ENCODE measurements around the gene CLEC16A.

Gene CLEC16A

DNA sequence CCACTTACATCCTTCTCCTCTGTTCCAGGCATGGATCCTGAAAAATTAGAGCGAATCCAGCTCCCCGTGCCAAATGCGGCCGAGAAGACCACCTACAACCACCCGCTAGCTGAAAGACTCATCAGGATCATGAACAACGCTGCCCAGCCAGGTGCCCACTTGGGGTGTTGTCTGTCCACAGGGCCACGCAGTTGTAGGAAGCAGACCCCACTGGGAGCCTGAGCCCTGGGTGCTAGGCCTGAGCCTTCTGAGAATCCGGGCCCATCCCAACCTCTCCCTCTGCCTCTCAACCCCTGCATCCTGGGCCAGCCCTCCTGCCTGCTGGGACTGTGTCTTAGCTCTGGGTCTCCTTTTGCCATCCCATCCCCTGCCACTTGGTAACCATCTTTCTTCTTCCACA is 95.4 kb downstream of the CLEC16A start:
- no peak for DNase-seq (ENCODE audit: low read depth in 2 of 2)

DNA sequence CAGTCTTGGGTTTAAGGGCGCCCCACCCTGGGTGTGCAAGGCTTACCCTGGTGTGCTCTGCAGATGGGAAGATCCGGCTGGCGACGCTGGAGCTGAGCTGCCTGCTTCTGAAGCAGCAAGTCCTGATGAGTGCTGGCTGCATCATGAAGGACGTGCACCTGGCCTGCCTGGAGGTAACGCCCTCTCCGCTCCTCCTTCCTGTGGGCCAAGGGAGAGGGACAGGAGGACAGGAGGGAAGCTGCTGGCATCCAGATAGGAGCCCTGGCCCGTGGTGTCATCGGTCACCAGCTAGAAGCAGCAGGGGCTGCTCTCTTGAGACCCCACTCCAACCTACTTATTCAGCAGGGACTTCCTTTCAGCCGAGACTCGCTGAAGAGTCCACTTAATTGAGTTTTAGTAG is 97.8 kb downstream of the CLEC16A start:
- DNase-seq (ENCODE audit: low read depth in 2 of 2), result no peak

DNA sequence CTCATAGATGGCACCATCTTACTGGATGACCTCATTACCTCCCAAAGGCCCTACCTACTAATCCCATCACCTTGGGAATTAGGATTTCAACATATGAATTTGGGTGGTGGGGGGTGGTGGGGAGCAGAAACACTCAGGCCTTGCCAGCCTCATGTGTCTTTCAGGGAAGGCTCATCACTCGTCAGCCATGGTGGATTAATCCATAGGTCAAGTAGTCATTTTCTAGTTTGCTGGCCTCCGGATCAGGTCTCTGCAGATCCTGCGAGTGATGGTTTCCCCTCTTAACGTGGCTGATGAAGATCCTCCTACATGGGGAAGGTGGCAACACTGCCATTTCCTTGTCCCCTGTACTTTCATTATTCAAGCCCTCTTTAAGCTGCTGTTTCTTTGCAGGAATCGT is 101.1 kb downstream of the CLEC16A start:
- no peak for DNase-seq (ENCODE audit: low read depth in 2 of 2)

DNA sequence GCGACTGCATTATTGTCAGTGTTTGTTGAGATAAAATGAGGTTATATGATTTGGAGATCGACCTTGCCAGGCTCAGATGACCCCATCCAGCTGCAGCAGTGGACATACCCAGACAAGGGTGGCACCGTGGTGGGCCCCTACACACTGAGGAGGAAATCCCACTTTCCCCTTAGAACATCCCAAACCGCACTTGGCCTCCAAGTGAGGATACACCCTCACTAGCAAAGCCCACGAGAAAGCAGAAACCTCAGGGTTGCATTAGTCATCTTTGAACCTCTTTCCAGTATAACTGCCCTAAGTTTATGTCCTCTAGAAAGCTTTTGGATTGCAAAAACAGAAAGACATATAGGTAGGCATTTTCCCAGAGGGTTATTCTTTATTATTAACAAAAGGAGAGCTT is 101.5 kb downstream of the CLEC16A start:
- DNase-seq (ENCODE audit: low read depth in 2 of 2), result no peak

DNA sequence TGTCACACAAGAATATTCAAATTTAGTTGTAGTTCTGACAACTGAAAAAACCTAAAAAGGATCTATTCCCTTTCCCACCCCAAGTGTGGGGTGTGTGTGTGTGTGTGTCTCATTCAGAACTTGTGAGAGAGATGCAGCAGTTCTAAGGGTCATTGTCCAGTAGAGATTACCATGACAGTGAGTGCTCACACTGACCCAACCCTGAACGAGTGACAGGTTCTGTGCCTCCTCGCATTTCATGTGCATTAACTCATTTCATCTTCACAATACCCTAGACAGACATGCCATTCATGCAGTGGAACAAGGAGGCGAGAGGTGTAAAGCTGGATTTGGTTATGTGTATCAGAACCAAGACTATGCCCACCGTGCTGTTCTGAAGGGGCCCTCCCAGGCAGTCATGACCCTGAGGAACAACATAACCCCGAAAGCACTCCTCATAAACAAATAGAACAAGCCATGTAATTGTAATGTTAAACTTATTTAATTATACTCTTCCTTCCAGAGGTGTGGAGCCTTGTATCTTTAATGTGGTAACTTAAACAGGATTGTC is 102.1 kb downstream of the CLEC16A start:
- no peak for DNase-seq (ENCODE audit: low read depth in 2 of 2)

DNA sequence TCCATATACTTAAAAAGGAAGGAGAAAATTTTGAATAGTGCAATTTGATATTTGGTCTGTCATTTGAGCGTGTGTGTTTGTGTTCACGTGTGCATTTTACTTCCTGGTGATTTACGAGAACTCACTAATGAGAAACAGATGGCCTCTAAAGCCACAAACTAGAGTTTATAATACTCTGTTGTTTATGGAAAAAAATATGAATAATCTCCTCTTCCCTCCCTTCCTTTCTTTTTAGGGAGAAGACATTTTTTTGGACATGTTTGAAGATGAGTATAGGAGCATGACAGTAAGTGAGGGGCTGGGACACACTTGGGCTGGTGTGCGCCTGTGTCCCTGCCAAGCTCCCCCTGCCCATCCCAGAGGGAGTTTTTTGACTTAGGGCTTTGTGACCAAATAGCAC is 102.7 kb downstream of the CLEC16A start:
- DNase-seq (ENCODE audit: low read depth in 2 of 2), result no peak

DNA sequence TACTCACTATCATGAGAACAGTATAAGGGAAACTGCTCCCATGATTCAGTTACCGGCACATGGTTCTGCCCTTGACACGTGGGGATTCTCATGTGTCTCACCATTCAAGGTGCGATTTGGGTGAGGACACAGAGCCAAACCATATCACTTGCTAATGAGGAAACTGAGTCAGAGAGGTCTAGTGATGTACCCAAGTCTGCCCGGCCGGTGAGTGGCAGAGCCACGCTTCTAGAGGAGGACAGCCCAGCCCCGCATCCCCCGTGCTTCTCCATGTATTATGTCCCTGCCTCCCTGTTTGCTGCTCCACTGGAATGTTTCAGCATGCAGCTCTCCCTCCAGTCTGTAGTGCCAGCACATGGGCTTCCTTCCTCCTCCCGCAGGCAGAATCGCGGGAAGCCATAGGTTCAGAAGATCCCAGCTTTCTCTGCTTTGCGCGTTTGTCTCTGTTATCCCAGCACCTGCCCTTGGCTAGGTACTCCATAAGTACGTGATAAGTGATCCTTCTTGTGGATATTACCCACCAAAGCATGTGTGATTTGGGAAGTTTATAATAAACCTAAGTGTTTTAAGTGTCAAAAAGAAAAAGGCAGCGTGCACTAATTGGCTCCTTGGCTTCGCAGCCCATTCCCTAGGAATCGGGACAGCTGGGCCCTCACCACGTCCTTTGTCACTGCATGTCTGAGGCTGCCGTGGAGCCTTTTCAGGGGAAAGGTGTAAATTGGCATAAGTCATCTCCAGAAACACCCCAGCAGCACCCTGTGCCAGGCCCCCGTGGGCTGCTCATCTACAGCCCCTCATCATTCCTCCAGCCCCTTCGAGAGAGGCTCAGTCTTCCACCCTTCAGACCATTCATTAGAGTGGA is 103.8 kb downstream of the CLEC16A start:
- DNase-seq (ENCODE audit: low read depth in 2 of 2), result no peak

DNA sequence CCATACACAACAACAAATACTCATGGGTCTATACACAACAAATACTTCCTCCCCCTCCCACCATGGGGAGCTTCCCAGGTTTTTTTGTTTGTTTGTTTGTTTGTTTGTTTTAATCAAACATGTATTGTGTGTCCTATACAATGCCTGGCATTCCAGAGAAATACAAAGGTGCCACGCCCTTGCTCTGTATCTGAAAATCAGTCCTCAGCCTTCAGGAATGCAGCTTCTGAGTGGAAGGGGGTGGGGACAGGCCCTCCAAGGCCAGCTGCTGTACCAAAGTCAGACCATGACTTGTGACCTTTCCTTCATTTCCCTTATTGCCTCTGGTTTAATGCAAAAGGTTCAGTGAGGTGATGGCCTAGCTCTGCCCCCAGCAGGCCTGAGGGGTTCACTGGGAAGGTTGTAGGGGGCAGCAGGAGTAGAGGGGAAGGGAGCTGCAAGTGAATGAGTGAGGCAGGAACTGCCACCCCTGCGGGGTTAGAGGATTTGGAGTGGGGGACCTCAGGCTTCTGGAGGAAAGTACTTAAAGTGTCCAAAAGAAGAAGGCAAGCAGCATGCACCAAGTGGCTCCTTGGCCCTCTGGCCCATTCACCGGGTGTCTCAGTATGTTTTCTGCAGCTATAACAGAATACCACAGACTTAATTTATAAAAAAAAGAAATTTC is 105.2 kb downstream of the CLEC16A start:
- DNase-seq (ENCODE audit: low read depth in 2 of 2), result no peak

DNA sequence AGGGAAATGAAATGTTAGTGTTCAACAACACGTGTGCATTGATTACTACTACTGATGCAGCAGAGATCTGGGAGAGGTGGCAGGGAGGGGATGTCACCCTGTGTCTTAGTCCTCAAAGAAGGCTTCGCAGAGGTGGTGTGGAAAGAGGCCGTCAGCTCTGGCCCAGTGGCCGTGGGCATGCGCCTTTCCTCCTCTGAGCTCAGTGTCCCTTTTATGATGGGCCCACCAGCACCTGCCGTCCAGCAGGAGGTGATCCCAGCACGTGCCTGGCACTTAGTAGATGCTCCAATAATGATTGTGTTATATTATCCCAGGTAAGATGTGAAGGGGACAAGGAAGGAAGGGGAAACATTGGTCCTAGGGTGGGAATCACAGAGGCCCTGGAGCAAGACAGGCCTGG is 106.2 kb downstream of the CLEC16A start:
- no peak for DNase-seq (ENCODE audit: low read depth in 2 of 2)

DNA sequence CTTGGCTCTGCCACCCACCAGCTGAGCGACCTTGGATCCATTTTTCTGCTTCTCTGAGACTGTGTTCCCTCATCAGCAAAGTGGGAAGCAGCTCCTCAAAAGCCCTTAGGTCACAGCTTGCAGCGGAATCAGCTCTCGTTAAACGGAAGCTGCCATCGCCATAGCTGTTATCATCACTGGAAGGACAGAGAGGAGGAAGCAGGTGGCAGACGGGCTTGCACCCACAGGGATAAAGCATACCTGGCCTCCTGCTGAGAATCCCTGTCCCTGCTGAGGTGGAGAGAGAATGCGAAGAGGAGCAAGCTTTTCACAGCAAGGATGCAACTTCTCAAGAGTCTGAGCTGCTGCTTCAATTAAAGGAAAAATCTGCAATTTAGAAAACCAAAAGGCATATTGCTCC is 106.6 kb downstream of the CLEC16A start:
- DNase-seq (ENCODE audit: low read depth in 2 of 2), result no peak

DNA sequence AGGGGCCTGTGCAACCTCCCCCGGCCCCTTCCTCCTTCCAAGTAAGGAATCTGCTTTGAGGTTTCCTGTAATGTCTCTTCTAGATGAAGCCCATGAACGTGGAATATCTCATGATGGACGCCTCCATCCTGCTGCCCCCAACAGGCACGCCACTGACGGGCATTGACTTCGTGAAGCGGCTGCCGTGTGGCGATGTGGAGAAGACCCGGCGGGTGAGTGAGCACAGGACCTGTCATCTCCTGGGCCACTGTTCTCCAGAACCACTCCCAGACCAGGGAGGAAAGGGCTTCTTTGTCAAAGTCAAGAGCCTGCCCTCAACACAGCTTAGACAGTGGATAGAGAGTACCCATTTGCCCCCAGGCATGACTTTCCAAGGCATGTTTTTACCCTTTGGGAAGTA is 107.1 kb downstream of the CLEC16A start:
- DNase-seq (ENCODE audit: low read depth in 2 of 2), result no peak

DNA sequence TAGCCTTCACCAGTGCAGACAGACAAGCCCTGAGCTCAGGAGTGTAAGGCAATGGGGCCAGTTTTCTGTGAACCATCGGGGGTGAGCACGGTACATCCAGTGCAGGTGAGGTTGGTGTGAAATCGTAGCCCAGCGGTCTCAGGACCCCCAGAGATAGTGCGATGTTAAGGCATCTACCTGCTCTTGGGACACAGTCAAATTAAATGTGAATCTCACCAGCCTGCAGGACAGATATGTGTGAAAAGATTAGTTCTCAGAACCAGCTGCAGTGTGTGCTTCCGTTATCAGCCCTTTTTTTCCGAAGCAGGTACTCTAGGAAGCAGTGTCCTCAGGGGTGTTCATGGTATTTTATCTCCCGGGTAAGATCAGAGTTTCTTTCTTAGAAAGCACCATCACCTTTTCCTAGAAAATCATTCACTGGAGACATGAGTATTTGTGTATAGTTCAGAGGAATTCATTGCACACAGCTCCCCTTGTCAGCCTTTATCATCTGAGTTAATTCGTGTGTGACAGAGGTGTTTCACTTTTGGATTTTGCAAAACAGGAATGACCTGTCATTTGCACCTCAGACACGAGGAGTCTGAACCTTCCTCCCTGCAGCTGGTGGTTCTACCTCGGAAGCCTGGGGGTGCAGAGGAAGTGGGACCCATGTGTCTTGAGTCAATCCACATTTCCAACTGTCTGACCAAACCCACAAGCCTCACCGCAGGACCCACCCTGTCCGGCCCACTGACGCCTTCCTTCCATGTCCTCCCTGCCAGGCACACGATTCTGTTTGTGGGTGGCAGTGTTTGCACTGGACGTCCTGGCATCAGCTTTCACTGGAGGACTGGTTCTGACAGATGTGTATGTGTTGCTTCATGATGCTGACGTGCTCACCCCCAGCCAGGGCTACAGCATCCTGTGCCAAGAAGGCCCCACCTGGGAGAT is 107.8 kb downstream of the CLEC16A start:
- DNase-seq (ENCODE audit: low read depth in 2 of 2), result peak; percentile 84 to 87

DNA sequence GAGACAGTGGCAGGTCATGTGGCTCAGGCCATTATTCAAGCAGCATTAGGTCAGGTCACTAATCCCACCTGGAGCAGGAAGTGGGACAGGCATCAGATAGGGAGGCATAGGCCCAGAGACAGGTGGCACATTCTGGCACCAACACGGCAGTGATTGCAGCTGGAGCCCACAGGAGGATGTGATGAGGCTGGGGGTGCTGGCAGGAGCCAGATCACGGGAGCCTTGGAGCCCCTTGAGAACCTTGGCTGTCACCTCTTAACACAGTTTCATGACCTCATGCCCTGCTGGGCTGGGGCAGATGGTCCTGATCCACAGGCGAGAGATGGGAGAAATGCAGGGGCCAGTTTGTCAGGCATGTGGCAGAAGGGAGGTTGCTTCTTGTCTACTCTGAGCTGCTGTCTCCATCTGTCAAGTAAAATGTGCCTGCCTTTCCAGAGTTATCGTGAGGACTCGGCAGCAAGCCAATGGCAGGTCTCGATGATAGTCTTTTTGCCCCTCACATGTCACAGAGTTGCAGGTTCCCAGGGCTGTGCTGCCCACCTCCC is 109.6 kb downstream of the CLEC16A start:
- DNase-seq (ENCODE audit: low read depth in 2 of 2), result no peak

DNA sequence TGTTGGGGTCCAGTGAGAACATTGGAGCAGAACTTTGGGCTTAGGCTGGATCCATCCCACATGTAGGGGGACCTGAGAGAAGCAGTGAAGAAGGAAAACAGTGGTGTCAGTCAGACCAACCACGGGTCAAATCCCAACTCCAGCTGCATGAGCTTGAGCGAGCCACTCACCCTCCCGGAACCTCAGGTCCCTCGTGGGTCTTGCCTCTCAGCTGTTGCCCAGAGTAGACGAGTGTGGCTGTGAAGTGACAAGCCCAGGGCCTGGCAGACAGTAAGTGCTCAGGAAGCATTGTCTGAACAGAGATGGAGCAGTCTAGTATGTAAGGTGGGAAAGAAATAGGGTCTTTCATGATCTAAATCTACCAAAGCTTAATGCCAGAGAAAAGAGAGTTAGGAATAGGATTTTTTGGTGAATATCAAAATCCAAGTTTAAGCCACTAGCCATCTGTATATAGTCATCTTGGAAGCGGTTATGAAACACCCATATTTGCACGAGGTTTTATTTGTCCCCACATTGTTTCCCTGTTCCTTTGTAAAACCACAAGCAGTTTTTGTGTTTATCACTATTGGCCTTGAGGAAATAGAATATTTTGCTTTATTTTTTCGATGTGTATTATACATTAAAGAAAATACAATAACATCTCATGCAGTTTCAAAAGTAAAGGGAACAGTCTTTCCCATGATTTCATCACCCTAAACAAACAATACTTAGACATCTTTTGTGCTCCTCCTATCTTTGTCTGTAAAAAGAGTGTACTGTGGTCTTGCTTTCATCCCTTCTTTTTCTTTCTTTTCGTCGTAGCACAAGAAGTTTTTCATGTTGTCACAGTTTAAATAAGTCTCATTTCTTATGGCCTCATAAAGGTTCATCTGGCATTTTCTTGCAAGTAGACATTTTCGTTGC is 112.0 kb downstream of the CLEC16A start:
- no peak for DNase-seq (ENCODE audit: low read depth in 2 of 2)

DNA sequence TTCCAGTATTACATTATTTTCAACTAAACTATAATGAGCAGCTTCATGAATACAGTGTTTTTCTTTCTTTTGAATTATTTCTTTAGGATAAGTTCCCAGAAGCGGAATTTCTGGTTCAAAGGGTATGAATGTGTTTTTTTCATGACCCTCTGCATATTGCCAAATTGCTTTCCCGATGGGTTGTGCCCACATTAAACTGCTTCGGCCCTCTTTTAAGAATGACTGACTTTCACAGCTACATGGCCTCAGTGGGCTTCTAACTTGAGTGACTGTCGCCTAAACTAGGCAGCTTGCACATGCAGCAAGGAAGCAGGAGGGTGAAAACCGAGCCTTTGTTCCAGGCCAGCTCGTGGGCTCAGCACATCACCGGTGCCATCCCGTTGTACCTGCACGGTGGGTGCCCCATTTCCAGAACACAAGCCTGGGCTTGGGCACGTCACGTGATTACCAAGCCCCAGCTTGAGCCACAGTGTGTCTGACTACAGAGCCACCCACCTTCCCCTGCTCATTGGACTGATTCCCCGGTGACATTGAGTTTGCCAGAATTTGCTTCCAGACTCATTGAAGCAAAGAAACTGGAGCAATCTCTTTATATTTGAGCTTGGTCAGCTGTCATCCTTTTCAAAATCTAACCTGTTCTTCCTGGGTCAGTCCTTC is 112.8 kb downstream of the CLEC16A start:
- no peak for DNase-seq (ENCODE audit: low read depth in 2 of 2)

DNA sequence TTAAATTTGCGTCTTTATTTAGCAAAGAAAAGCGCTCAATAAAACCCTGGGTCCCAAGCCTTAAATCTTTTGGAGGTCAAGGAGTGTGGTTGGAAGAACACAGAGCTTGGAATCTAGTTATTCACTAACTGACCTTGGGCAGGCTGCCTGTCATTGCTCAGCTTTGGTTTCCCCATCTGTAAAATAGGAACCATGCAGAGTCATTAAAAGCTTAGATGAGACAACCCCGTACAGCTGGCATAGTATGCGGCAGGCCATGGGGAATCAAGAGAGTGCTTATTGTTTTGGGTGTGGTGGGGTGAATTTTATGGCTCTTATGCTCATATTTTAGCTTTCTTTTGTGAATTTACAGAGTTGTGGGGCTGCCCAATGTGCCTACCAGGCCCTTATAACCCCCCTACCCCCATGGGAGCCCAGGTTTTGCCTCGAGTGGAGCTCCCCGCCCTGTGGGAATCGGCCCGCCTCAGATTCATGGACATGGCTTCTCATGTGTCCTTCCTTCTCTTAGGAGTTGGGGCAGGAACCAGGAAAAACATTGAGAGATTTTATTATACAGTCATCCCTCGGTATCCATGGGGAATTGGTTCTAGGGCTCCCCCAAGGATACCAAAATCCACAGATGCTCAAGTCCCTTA is 113.5 kb downstream of the CLEC16A start:
- no peak for DNase-seq (ENCODE audit: low read depth in 2 of 2)

DNA sequence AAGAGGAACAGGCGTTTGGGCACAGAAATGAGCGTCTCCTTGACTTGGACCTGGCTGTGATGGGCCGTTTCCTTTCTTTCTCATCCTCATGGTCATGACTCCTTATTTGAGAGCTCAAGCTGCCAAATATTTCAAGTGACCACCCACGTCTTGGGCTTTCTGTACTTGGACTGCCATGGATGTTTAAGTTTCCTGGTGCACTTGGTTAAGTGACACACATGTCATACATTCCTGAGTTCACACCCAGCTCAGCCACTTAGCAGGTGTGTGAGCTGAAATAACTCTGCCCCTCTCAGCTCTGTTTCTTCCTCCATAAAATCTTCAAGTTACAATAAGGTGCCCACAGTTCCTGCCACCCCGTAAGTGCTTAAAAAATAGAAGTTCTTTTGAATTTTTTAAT is 114.5 kb downstream of the CLEC16A start:
- no peak for DNase-seq (ENCODE audit: low read depth in 2 of 2)

DNA sequence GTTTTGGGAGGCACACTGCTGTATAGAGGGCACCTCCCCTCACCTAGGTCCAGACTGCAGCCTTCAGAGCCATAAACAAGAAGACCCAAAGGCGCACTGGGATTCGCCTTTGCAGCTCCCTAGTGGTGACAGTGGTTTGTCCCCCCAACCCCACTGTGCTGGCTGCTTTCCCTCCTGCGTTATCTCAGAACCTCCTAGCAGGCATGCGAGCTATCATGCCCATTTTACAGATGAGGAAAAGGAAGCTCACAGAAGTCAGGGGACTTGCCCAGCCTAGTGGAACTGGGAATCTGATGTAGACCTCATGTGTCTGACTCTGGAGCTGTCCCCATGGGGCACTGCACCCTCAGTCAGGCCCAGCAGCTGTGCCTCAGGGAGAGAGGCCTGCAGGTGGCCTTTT is 115.2 kb downstream of the CLEC16A start:
- no peak for DNase-seq (ENCODE audit: low read depth in 2 of 2)

DNA sequence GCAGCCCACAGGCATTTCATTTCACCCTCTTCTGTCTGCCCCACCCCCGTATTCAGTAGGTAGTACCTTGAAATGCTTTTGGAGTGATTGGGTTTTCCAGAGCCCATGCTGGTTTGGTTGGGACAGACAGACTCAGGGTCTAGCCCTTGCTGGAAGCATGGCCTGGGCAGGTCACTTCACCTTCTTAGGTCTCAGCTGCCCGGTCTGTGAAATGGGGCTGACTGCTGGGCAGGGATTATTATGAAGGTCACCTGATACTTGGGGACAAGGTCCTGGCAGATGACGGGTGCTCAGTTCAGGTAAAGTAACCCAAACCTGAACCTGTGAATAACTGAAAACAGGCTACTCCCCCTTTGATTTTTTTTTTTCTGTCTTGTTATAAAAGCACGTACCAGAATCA is 116.0 kb downstream of the CLEC16A start:
- no peak for DNase-seq (ENCODE audit: low read depth in 2 of 2)

DNA sequence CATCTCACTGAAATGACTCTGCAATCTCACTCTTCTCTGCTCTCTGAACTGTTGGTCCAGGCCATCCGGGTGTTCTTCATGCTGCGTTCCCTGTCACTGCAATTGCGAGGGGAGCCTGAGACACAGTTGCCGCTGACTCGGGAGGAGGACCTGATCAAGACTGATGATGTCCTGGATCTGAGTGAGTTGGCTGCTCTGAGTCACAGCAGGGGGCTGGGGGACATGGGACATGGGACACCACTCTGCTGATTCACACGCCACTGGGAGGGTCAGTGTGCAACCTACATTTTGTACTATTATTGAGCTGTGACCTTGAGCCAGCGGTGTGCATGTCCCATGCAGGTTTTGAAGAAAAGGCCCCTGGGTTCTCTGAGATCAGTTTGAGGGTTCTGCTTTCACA is 116.5 kb downstream of the CLEC16A start:
- DNase-seq (ENCODE audit: low read depth in 2 of 2), result no peak
